Measurements from ENCODE around the gene COL4A2.

The COL4A2 gene

GRCh38 chr13:110339975-110340550 is 33.0 kb downstream of the COL4A2 start:
- DNase-seq (ENCODE audit: low read depth in 2 of 2) = no peak

GRCh38 chr13:110340812-110341444 is 33.8 kb downstream of the COL4A2 start:
- peak; percentile 46 to 53 for DNase-seq (ENCODE audit: low read depth in 2 of 2)

GRCh38 chr13:110341445-110342244 is 34.6 kb downstream of the COL4A2 start:
- DNase-seq (ENCODE audit: low read depth in 2 of 2) = no peak

DNA sequence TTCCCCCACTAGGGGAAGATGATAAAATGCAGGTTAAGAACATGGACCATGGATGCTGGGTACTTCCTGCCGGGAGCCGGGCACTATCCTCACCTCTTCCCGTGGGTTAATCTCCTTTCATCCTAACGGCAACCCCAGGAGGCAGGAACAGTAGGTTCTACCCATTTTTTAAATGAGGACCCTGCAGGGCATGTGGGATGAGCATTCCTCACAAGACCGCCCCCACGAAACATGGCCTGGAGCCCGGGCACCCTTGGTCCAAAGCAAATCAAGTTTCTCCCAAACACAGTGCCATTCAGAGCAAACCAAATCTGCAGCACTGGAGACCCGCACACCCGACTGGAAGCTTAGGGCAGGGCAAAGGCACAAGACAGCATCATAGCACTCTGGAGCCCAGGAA is 35.4 kb downstream of the COL4A2 start:
- DNase-seq (ENCODE audit: low read depth in 2 of 2) = no peak

- no peak for DNase-seq (ENCODE audit: low read depth in 2 of 2)
Measured at GRCh38 chr13:110343241-110343865, 36.3 kb downstream of the COL4A2 start.

DNA sequence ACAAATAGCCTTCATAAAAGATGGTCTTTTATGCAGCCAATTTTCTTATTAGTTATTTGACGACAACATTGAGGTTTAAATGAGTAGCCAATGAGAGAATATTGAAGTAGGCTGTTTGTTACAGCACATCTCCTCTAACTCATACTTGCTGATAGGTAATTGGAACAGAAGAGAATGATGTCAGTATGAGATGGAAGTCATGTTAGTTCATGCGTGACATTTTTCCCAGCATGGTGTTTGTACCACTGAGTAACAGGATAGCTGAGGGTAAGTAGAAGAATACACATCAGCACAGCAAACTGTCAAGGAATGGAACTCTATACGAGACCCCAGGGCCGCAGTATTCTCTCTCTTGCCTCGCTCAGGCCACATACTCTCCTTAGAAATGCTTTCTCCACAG is 37.2 kb downstream of the COL4A2 start:
- no peak for DNase-seq (ENCODE audit: low read depth in 2 of 2)

DNA sequence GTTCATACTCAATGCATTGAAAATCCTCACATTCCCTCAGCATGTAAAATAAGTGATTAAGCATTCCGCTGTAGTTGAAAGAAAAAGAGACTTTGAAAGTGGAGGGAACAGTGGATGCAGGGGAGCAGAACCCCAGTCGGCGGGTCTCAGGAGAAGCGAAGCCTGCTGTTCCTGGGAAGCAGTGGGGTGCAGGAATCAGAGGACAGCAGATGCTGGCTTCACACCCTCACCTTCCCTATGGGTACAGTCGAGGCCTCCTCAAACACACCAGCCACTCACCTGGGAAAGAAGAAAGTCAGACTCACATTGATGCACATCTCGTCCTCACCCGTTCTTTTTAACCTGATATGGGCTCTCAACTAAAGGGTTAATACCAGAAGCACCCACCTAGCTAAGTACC is 38.2 kb downstream of the COL4A2 start:
- DNase-seq (ENCODE audit: low read depth in 2 of 2) = no peak

DNA sequence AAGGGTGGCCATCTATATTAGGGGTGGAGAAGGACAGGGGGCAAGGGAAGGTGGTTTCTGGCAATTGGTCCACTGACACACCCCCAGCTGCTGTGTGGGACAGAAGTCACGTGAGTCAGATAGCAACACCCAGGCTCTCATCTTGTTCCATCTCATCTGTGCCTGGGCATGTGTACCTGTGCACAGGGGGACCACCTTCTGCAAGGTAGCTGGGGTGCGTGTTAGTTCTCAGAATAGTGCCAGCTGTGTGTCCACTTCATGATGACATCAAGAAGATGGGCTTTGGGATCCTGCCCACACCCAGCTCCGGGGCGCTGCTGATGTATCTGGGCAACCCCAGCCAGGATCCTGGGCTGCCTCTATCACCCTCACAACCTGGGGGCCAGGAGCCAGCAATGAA is 38.6 kb downstream of the COL4A2 start:
- no peak for DNase-seq (ENCODE audit: low read depth in 2 of 2)

- no peak for DNase-seq (ENCODE audit: low read depth in 2 of 2)
Measured at GRCh38 chr13:110346661-110347067, 39.6 kb downstream of the COL4A2 start.

GRCh38 chr13:110347088-110347487 is 40.0 kb downstream of the COL4A2 start:
- no peak for DNase-seq (ENCODE audit: low read depth in 2 of 2)

GRCh38 chr13:110347535-110348308 is 40.6 kb downstream of the COL4A2 start:
- DNase-seq (ENCODE audit: low read depth in 2 of 2) = no peak

- DNase-seq (ENCODE audit: low read depth in 2 of 2) = no peak
Measured at GRCh38 chr13:110348309-110349105, 41.4 kb downstream of the COL4A2 start.

DNA sequence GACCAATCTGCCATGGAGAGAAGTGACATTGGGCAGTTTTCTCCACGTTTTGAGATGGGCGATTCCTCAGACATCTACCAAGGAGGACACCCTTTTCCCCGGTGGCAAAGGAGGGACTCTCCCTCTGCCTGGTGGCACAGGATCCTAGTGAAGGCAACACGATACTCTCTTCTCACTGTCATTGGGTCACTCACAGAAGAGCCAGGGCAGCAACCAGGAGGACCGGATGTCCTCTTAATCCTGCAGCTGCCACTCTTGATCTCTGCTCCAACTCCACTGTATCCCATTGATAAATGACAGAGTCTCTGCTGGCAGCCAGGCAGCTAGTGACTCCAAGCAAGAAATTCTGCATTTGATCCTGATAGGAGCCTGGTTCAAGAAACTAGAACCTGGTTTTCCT is 42.2 kb downstream of the COL4A2 start:
- no peak for DNase-seq (ENCODE audit: low read depth in 2 of 2)

DNA sequence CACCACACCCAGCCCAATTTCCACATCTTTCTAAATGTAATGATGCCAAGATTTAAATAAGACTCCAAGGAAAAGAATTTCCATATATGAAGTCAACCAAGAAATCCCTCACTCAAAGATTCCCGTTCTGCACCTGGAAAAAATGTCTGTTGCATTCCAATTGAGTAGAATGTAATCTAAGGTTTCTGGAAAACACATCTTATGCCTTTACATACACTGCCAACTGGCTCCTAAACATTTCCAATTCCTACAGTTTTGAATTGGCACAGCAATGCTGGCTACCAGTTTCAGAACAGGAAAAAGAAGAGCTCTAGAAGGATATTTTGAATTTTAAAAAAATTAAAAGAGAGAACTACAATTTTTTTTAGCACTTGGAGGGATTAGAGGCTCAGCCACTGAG is 43.0 kb downstream of the COL4A2 start:
- DNase-seq (ENCODE audit: low read depth in 2 of 2) = no peak

GRCh38 chr13:110350509-110350908 is 43.4 kb downstream of the COL4A2 start:
- DNase-seq (ENCODE audit: low read depth in 2 of 2) = no peak

- DNase-seq (ENCODE audit: low read depth in 2 of 2) = no peak
Measured at GRCh38 chr13:110351636-110352420, 44.7 kb downstream of the COL4A2 start.

- no peak for DNase-seq (ENCODE audit: low read depth in 2 of 2)
Measured at GRCh38 chr13:110352735-110353134, 45.7 kb downstream of the COL4A2 start.

GRCh38 chr13:110353339-110353977 is 46.4 kb downstream of the COL4A2 start:
- DNase-seq (ENCODE audit: low read depth in 2 of 2) = no peak

DNA sequence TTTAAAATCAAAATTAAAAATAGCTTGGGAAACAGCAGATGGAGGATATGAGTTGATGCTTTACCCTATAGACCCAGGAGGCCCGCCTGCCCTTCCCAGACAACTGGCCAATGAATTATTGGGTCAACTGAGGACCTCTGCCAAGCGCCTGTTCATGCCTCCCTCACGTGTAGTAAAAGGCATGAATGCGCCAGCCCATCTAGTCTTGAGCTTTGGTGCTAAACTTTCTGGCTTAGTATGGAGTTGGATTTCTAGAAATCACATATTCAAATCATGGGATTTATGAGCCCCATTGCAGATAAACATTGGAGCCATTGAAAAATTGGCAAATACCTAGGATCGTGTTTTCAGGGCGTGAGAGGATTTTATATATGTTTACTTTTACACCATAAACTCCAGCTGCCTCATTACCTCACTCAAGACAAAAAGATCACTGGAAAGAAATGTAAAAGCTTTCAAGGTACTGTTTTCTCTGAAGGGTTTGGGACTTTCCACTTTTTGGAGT is 47.1 kb downstream of the COL4A2 start:
- DNase-seq (ENCODE audit: low read depth in 2 of 2) = no peak
